Large intestine (tissue), 3 donors: ENCODE measurements around the gene RALBP1. TPM values are rescaled to one million over a fixed set of nuclear protein-coding genes. Genes with fewer than 3 reads are reported as not detected.

Experiments used
- DNase-seq, 2 donors: peaks; one replicate each; pipeline versions ENCODE4 v3.0.0 to v3.0.0-alpha.2; 2013
- H3K27ac ChIP-seq: one replicate; pipeline ENCODE4 v1.5.1; 2013; ENCODE audit warnings: low read length
- H3K27me3 ChIP-seq: 2 replicates; pipeline ENCODE4 v1.6.1; 2013; ENCODE audit warnings: low read length; ENCODE audit not compliant: control insufficient read depth, insufficient read depth
- H3K36me3 ChIP-seq: 2 replicates; pipeline ENCODE4 v1.6.1; 2013; ENCODE audit warnings: low read length; ENCODE audit not compliant: control insufficient read depth, insufficient read depth
- H3K4me1 ChIP-seq: one replicate; pipeline ENCODE4 v1.6.1; 2013; ENCODE audit warnings: low read length; ENCODE audit not compliant: control insufficient read depth, insufficient read depth
- H3K4me3 ChIP-seq: one replicate; pipeline ENCODE4 v1.5.1; 2013; ENCODE audit warnings: low read length
- H3K9me3 ChIP-seq: one replicate; pipeline ENCODE4 v1.6.1; 2013; ENCODE audit warnings: mild to moderate bottlenecking, low read depth, low read length, moderate library complexity; ENCODE audit not compliant: control insufficient read depth
- WGBS: methylation state at CpG from one replicate; pipeline ENCODE4 v1.1.5; 2013; ENCODE audit warnings: low lambda C conversion rate; ENCODE audit not compliant: insufficient coverage; 5-methylcytosine and 5-hydroxymethylcytosine counted together
- polyA plus RNA-seq: library from polyadenylated mRNA; unstranded; fragments of 120-200 nt; gene quantifications from one replicate; pipeline ENCODE4 v1.2.1, GENCODE V29; 2013

The RALBP1 gene
- polyA plus RNA-seq, 1 donor: 31.3 TPM

DNA sequence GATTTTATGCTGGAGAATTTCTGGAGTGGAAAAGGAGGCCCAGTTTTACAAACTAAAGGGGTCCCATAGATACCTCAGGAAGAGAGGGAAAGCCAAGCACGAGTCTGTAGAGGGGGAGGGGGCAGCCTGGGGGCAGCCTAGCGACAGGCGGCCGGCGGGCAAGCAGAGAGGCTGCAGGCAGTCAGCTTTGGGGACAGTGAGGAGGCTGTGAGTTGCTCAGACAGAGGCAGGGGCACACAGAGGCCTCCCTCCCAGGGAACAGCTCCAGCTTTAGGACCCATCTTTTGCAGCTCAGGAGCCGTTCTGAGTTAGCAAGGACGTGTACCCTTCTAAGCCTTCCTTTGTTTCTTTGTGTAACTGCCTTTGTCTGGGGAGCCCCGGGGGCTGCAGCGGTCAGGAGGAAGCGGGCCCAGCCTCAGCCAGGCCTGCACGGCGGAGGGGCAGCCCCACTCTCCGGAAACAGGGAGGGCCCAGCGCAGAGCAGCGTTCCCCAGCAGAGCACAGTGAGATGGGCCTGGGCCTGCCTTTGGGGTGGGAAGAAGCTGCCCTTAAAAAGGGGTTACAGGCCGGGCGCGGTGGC, 41.1 kb upstream of the RALBP1 start:
- H3K4me3 ChIP-seq: no peak overlapping the region
- peaks cover 5% of the 10 kb centered on the region for H3K4me1 ChIP-seq
- H3K27ac ChIP-seq: peak overlapping the region; percentile 51
- peak in 1 of 2 donors; percentile 11 for DNase-seq
- peaks cover 2% of the 10 kb centered on the region for H3K9me3 ChIP-seq
- no peaks in the 10 kb centered on the region for H3K36me3 ChIP-seq
- no peaks in the 10 kb centered on the region for H3K27me3 ChIP-seq
- no CpG with 5 or more reads among the region's 18 CpGs for WGBS

DNA sequence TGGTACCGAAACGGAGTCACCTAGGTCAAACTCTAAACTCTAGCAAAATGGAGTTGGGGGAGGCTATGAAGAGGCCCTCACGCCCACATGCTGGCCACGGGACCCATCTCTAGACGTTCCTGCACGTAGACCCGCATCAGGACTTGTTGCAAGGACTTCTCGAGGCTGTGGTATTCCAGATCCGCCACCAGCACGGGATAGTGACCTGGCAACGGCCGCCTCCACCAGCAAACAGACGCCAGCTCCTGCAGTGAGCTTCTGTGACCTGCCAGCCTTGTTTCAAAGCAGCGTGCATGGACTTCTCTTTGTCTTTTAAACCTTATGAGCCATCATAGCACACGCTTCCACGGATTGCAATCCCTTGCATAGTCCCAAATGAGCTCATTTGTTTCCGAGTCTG, 40.3 kb upstream of the RALBP1 start:
- Histone ChIP-seq H3K27ac (no peak overlapping the region), H3K4me3 (no peak overlapping the region), H3K36me3 (no peaks in the 10 kb centered on the region), H3K4me1 (peaks cover 5% of the 10 kb centered on the region), H3K27me3 (no peaks in the 10 kb centered on the region), H3K9me3 (peaks cover 2% of the 10 kb centered on the region)
- WGBS: no CpG with 5 or more reads among the region's 17 CpGs
- no peak for DNase-seq

DNA sequence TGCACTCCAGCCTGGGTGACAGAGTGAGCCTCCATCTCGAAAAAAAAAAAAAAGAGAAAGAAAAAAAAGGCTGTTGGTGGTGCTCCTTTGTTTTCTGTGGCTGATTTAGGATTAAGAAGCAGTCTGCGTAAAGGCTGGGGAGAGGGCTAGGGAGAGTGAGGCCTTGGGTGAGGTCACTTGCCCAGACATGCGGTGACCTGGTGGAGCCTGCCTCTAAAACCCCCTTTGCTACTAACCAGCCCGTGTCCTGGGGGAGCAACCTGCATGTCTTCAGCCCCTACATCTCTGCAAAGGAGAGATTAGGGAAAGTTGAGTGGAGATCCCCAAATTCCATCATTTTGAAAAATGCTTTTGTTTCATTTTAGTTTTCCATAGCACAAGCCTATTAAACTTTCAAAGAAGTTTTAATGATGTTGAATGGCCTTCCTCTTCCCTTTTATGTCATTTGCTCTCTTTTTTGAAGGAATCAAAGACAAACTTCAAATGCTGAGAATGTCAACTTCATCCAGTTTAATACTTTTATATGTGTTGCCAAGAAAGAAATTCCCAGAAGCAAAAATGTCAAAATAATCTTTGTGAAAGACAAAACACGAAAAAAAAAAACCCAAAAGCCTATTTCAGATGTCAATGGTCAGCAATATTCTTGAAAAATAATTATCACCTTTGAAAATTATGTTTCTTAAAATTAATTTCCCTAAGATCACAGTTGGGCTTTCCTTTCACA, 38.9 kb upstream of the RALBP1 start:
- Histone ChIP-seq H3K27me3 (no peaks in the 10 kb centered on the region), H3K36me3 (no peaks in the 10 kb centered on the region), H3K4me3 (no peak overlapping the region), H3K9me3 (peaks cover 2% of the 10 kb centered on the region), H3K4me1 (peaks cover 5% of the 10 kb centered on the region), H3K27ac (no peak overlapping the region)
- 88% methylated on average over 4 of the region's 5 CpGs for WGBS
- DNase-seq: no peak

DNA sequence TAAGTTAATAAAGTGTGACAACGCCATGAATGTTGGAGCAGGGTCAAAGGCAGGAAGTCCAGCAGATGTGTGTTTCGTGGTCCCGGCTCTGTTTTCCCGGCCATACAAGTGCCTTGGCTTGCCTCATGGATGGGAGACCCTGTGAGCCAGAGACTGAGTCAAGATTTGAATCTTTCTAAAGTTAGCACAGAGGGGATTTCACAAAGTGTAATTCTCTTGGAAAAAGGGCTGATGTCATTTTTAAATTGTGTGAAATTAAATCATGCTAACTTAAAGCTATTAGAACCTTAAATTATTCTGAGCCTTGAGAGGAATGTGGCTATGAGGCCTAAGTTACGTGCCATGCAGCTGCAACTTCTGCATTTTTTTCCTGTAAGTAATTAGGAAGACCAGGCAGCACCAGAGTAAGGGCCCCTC, 38.3 kb upstream of the RALBP1 start:
- DNase-seq: peak; percentile 16 to 25
- no CpG with 5 or more reads among the region's 5 CpGs for WGBS
- no peak overlapping the region for H3K4me3 ChIP-seq

GRCh38 chr18:9437672-9438071, 37.6 kb upstream of the RALBP1 start:
- Histone ChIP-seq H3K4me1 (peaks cover 5% of the 10 kb centered on the region), H3K27me3 (no peaks in the 10 kb centered on the region), H3K36me3 (no peaks in the 10 kb centered on the region), H3K27ac (no peak overlapping the region), H3K9me3 (peaks cover 2% of the 10 kb centered on the region), H3K4me3 (no peak overlapping the region)
- DNase-seq: no peak
- no CpG with 5 or more reads among the region's 4 CpGs for WGBS

More for the DNA sequence above, 38.3 kb upstream of the RALBP1 start:
- Histone ChIP-seq H3K36me3 (no peaks in the 10 kb centered on the region), H3K27me3 (no peaks in the 10 kb centered on the region), H3K4me1 (peaks cover 5% of the 10 kb centered on the region), H3K27ac (no peak overlapping the region), H3K9me3 (peaks cover 2% of the 10 kb centered on the region)

- H3K4me3 ChIP-seq: no peak overlapping the region
- H3K9me3 ChIP-seq: no peaks in the 10 kb centered on the region
- WGBS: 94% methylated on average over 2 of the region's 3 CpGs
- no peak overlapping the region for H3K27ac ChIP-seq
- DNase-seq: no peak
- H3K36me3 ChIP-seq: no peaks in the 10 kb centered on the region
- H3K4me1 ChIP-seq: no peaks in the 10 kb centered on the region
- H3K27me3 ChIP-seq: no peaks in the 10 kb centered on the region
These were observed 34.3 kb upstream of the RALBP1 start for GRCh38 chr18:9441061-9441460.

DNA sequence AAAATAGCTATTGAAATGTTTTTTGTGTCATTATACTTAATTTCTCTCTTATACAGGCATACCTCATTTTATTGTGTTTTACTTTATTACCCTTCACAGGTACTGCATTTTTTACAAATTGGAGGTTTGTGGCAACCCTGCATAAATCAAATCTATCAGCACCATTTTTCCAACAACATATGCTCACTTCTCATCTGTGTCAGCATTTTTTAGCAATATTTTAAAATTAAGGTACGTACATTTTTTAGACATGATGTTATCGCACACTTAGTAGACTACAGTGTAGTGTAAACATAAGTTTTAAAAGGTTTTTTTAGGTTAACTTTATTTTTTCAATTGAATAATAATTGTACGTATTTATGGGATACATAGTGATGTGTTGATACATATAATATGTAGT, 30.8 kb upstream of the RALBP1 start:
- H3K27me3 ChIP-seq: no peaks in the 10 kb centered on the region
- 100% methylated on average over 2 of the region's 3 CpGs for WGBS
- DNase-seq: no peak
- H3K4me3 ChIP-seq: no peak overlapping the region
- H3K4me1 ChIP-seq: no peaks in the 10 kb centered on the region
- H3K36me3 ChIP-seq: no peaks in the 10 kb centered on the region
- no peaks in the 10 kb centered on the region for H3K9me3 ChIP-seq
- no peak overlapping the region for H3K27ac ChIP-seq

DNA sequence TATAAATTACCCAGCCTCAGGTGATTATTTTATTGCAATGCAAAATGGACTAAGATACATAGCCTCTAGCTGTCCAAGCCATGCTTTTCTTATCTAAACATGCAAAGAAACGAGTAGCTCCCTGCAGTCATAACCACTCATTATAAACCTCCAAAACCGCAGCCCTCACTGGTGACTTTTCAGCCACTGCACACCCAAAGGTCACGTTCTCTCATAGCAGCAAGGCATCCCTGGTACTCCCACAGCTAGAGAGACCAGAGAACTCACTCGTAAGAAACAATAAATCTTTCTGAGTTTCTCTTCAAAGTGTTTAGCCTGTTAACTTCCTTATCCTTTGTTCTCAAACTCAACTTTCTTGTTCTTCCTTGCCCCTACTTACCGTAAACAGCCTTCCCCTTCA, 28.5 kb upstream of the RALBP1 start:
- Histone ChIP-seq H3K4me3 (no peak overlapping the region), H3K27ac (no peak overlapping the region), H3K27me3 (no peaks in the 10 kb centered on the region), H3K9me3 (no peaks in the 10 kb centered on the region), H3K36me3 (no peaks in the 10 kb centered on the region), H3K4me1 (no peaks in the 10 kb centered on the region)
- no peak for DNase-seq
- 100% methylated on average over 1 of the region's 5 CpGs for WGBS

DNA sequence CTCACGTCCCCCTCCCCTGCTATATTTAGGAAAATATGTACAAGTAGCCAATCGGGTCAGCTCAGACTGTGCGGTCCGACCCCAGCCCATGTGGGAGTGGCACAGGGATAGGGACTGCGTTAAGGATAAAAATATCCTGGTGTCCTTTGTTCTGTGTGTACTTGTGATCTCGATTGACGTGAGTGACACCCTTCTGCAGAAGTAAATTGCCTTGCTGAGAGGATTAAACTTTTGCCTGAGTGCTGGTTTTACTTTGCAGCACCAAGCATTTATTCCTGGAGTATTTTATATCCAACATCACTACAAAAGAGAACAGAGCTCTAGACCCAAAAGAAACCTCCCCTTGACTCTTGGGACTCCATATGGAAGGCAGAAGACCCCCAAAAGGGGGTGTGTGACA, 28.0 kb upstream of the RALBP1 start:
- DNase-seq: no peak
- H3K36me3 ChIP-seq: no peaks in the 10 kb centered on the region
- no peaks in the 10 kb centered on the region for H3K4me1 ChIP-seq
- H3K4me3 ChIP-seq: no peak overlapping the region
- no peak overlapping the region for H3K27ac ChIP-seq
- no peaks in the 10 kb centered on the region for H3K9me3 ChIP-seq
- WGBS: 100% methylated on average over 4 of the region's 7 CpGs
- H3K27me3 ChIP-seq: no peaks in the 10 kb centered on the region

GRCh38 chr18:9449600-9450414, 25.5 kb upstream of the RALBP1 start:
- no peaks in the 10 kb centered on the region for H3K27me3 ChIP-seq
- H3K36me3 ChIP-seq: no peaks in the 10 kb centered on the region
- no peak overlapping the region for H3K27ac ChIP-seq
- H3K4me1 ChIP-seq: no peaks in the 10 kb centered on the region
- H3K4me3 ChIP-seq: no peak overlapping the region
- WGBS: no CpG with 5 or more reads among the region's 12 CpGs
- DNase-seq: no peak
- no peaks in the 10 kb centered on the region for H3K9me3 ChIP-seq
